GM10847 (cell line): ENCODE measurements around the gene GLMP.

Experiments used
- POLR2A ChIP-seq: IDR thresholded peaks from 2 replicates; pipeline ENCODE4 v1.6.1; 2011; ENCODE audit not compliant: insufficient read length; ENCODE audit errors: extremely low read depth

The GLMP gene

GRCh38 chr1:156293098-156293434, 2.4 kb downstream of the GLMP start:
- no peak for TF ChIP-seq POLR2A

GRCh38 chr1:156291226-156292061, 4.0 kb downstream of the GLMP start:
- TF ChIP-seq POLR2A: no peak

- no peak for TF ChIP-seq POLR2A
Observed at GRCh38 chr1:156289857-156290256, 5.6 kb downstream of the GLMP start.

GRCh38 chr1:156286061-156286460, 9.4 kb downstream of the GLMP start:
- TF ChIP-seq POLR2A: no peak

- TF ChIP-seq POLR2A: no peak
Observed at GRCh38 chr1:156285437-156285836, 10.0 kb downstream of the GLMP start.

- no peak for TF ChIP-seq POLR2A
Observed at GRCh38 chr1:156284757-156285156, 10.7 kb downstream of the GLMP start.

GRCh38 chr1:156284112-156284511, 11.4 kb downstream of the GLMP start, which contains the start of gene TMEM79:
TSS of gene TMEM79 (plus strand) at chr1:156284325. CDS start at chr1:156285227, 902 bp downstream.
- no peak for TF ChIP-seq POLR2A

- no peak for TF ChIP-seq POLR2A
Observed at GRCh38 chr1:156283521-156283920, 12.0 kb downstream of the GLMP start.

- peak; percentile 96 for TF ChIP-seq POLR2A
Observed at GRCh38 chr1:156282479-156283222, 12.8 kb downstream of the GLMP start, which contains the start of gene SMG5. TSS of gene SMG5 (minus strand) at chr1:156282825. CDS start at chr1:156282680, 145 bp downstream.

GRCh38 chr1:156281693-156282478, 13.6 kb downstream of the GLMP start:
- TF ChIP-seq POLR2A: no peak

- no peak for TF ChIP-seq POLR2A
Observed at GRCh38 chr1:156281281-156281680, 14.2 kb downstream of the GLMP start.

- no peak for TF ChIP-seq POLR2A
Observed at GRCh38 chr1:156279837-156280236, 15.6 kb downstream of the GLMP start.

- no peak for TF ChIP-seq POLR2A
Observed at GRCh38 chr1:156276966-156277381, 18.5 kb downstream of the GLMP start.

- no peak for TF ChIP-seq POLR2A
Observed at GRCh38 chr1:156276532-156276931, 18.9 kb downstream of the GLMP start.

- no peak for TF ChIP-seq POLR2A
Observed at GRCh38 chr1:156270314-156270713, 25.2 kb downstream of the GLMP start.
